Muscle of leg (tissue), 16 donors: Measurements from ENCODE around the gene TIPIN. TPM values are rescaled to one million over a fixed set of nuclear protein-coding genes. Genes with fewer than 3 reads are reported as not detected.

Experiments used
- DNase-seq: peaks from one replicate; pipeline ENCODE4 v3.0.0; 2013
- H3K27ac ChIP-seq: one replicate; pipeline ENCODE4 v1.5.1; 2013; ENCODE audit warnings: mild to moderate bottlenecking, low read length, control low read depth
- H3K27me3 ChIP-seq: one replicate; pipeline ENCODE4 v1.6.1; 2013; ENCODE audit warnings: low read length; ENCODE audit not compliant: control insufficient read depth, insufficient read depth
- H3K36me3 ChIP-seq: one replicate; pipeline ENCODE4 v1.6.1; 2013; ENCODE audit warnings: low read length; ENCODE audit not compliant: control insufficient read depth, insufficient read depth
- H3K4me1 ChIP-seq: one replicate; pipeline ENCODE4 v1.6.1; 2013; ENCODE audit warnings: low read length; ENCODE audit not compliant: control insufficient read depth, insufficient read depth
- H3K4me3 ChIP-seq: one replicate; pipeline ENCODE4 v1.5.1; 2013; ENCODE audit warnings: low read length, control low read depth
- H3K9me3 ChIP-seq: replicated peaks from 2 replicates; pipeline ENCODE4 v1.6.1; 2013; ENCODE audit warnings: low read depth, low read length; ENCODE audit not compliant: control insufficient read depth
- WGBS: methylation state at CpG from one replicate; pipeline ENCODE4 v1.1.5; 2013; ENCODE audit warnings: missing lambda C conversion rate; ENCODE audit not compliant: insufficient coverage; 5-methylcytosine and 5-hydroxymethylcytosine counted together
- long read RNA-seq, 11 donors: transcript quantifications; one replicate each; lab custom pipeline, GENCODE V29; 2026
- polyA plus RNA-seq, 8 donors: library from polyadenylated mRNA; unstranded; fragments of 120-200 nt; gene quantifications; one replicate each; pipeline versions ENCODE4 v1.2.1 to v1.2.3, GENCODE V29; 2013; ENCODE audit warnings: inconsistent platforms in 1 of 8, low replicate concordance in 1 of 8; ENCODE audit not compliant: insufficient read length in 8 of 8, insufficient read depth in 1 of 8
- total RNA-seq: library from RNA; stranded (reverse); fragments of 120-200 nt; gene quantifications from one replicate; pipeline ENCODE4 v1.2.4, GENCODE V29; 2013

The TIPIN gene
- 12.7 TPM for total RNA-seq
- 10 to 100 TPM in 4 of 8 donors, 1 to 10 TPM in 4; 9.1 to 12.5 (median 10.4) TPM for polyA plus RNA-seq
- long read RNA-seq, donor 1, partial matches to known transcripts = 0 of 1 reads
- long read RNA-seq, donor 1, other reads (novel, unspliced or antisense) = 0 of 1 reads
- long read RNA-seq, donor 2 = 0 reads
- long read RNA-seq, donor 3, partial matches to known transcripts = 0 of 2 reads
- long read RNA-seq, donor 3, other reads (novel, unspliced or antisense) = 0 of 2 reads
- long read RNA-seq, donor 4, partial matches to known transcripts = 0 of 2 reads
- long read RNA-seq, donor 4, other reads (novel, unspliced or antisense) = 0 of 2 reads
- long read RNA-seq, donor 5, partial matches to known transcripts = 0 of 5 reads
- long read RNA-seq, donor 5, other reads (novel, unspliced or antisense) = 0 of 5 reads
- long read RNA-seq, donor 6 = 0 reads
- long read RNA-seq, donor 7, partial matches to known transcripts = 0 of 2 reads
- long read RNA-seq, donor 7, other reads (novel, unspliced or antisense) = 0 of 2 reads
- long read RNA-seq, donor 8, partial matches to known transcripts = 0 of 1 reads
- long read RNA-seq, donor 8, other reads (novel, unspliced or antisense) = 0 of 1 reads
- long read RNA-seq, donor 9, partial matches to known transcripts = 0 of 1 reads
- long read RNA-seq, donor 9, other reads (novel, unspliced or antisense) = 0 of 1 reads
- long read RNA-seq, donor 10, transcript TIPIN-201 (8 exons, 1,744 nt) = major isoform, 5 of 6 reads
- long read RNA-seq, donor 10, partial matches to known transcripts = 0 of 6 reads
- long read RNA-seq, donor 10, other reads (novel, unspliced or antisense) = 0 of 6 reads
- long read RNA-seq, donor 11, partial matches to known transcripts = 0 of 3 reads
- long read RNA-seq, donor 11, other reads (novel, unspliced or antisense) = 0 of 3 reads

GRCh38 chr15:66356359-66357236 is at the start of gene TIPIN:
Gene TIPIN, minus strand, starts transcription at chr15:66356685. Its CDS starts 3,738 bp downstream, at chr15:66352947.
- no peaks in the 10 kb centered on the region for H3K9me3 ChIP-seq
- no peaks in the 10 kb centered on the region for H3K27me3 ChIP-seq
- peaks cover 2% of the 10 kb centered on the region for H3K36me3 ChIP-seq
- peaks cover 10% of the 10 kb centered on the region for H3K4me1 ChIP-seq
- peak within 1 kb of the TSS; percentile 87 for H3K4me3 ChIP-seq
- DNase-seq = peak; percentile 98
- peak within 1 kb of the TSS; percentile 81 for H3K27ac ChIP-seq
- 3% methylated on average over 29 of the region's 51 CpGs for WGBS

GRCh38 chr15:66405615-66406014 is 49.1 kb upstream of the TIPIN start:
- Histone ChIP-seq H3K4me1 (peaks cover 59% of the 10 kb centered on the region), H3K36me3 (no peaks in the 10 kb centered on the region), H3K27ac (peak overlapping the region; percentile 84), H3K4me3 (no peak overlapping the region), H3K27me3 (no peaks in the 10 kb centered on the region), H3K9me3 (no peaks in the 10 kb centered on the region)
- peak; percentile 93 for DNase-seq
- no CpG with 5 or more reads among the region's 3 CpGs for WGBS

- no peaks in the 10 kb centered on the region for H3K27me3 ChIP-seq
- no peak overlapping the region for H3K4me3 ChIP-seq
- no peaks in the 10 kb centered on the region for H3K9me3 ChIP-seq
- no peaks in the 10 kb centered on the region for H3K36me3 ChIP-seq
- DNase-seq = no peak
- H3K27ac ChIP-seq = peak overlapping the region; percentile 84
- peaks cover 57% of the 10 kb centered on the region for H3K4me1 ChIP-seq
- no CpG with 5 or more reads among the region's 2 CpGs for WGBS
Observed at GRCh38 chr15:66405007-66405406, 48.5 kb upstream of the TIPIN start.

- no peak overlapping the region for H3K4me3 ChIP-seq
- no peaks in the 10 kb centered on the region for H3K36me3 ChIP-seq
- H3K9me3 ChIP-seq = no peaks in the 10 kb centered on the region
- no peak for DNase-seq
- H3K27ac ChIP-seq = peak overlapping the region; percentile 84
- H3K4me1 ChIP-seq = peaks cover 52% of the 10 kb centered on the region
- no peaks in the 10 kb centered on the region for H3K27me3 ChIP-seq
- WGBS = 43% methylated on average over 7 of the region's 7 CpGs
Observed at GRCh38 chr15:66404532-66404931, 48.0 kb upstream of the TIPIN start.

- WGBS = 92% methylated on average over 3 of the region's 8 CpGs
- Histone ChIP-seq H3K4me1 (peaks cover 48% of the 10 kb centered on the region), H3K27ac (peak overlapping the region; percentile 84)
Observed at GRCh38 chr15:66404122-66404521, 47.6 kb upstream of the TIPIN start.

GRCh38 chr15:66403323-66403722 is 46.8 kb upstream of the TIPIN start:
- Histone ChIP-seq H3K27me3 (no peaks in the 10 kb centered on the region), H3K9me3 (no peaks in the 10 kb centered on the region), H3K4me1 (peaks cover 40% of the 10 kb centered on the region), H3K36me3 (peaks cover 2% of the 10 kb centered on the region), H3K27ac (no peak overlapping the region), H3K4me3 (no peak overlapping the region)
- 60% methylated on average over 1 of the region's 5 CpGs for WGBS
- DNase-seq = no peak

More at GRCh38 chr15:66404122-66404521, 47.6 kb upstream of the TIPIN start:
- Histone ChIP-seq H3K4me3 (no peak overlapping the region), H3K9me3 (no peaks in the 10 kb centered on the region), H3K27me3 (no peaks in the 10 kb centered on the region), H3K36me3 (peaks cover 2% of the 10 kb centered on the region)
- no peak for DNase-seq

GRCh38 chr15:66402761-66403284 is 46.3 kb upstream of the TIPIN start:
- DNase-seq = no peak
- peaks cover 35% of the 10 kb centered on the region for H3K4me1 ChIP-seq

GRCh38 chr15:66401130-66402021 is 44.9 kb upstream of the TIPIN start:
- H3K4me1 ChIP-seq = peaks cover 22% of the 10 kb centered on the region
- WGBS = 70% methylated on average over 3 of the region's 8 CpGs
- DNase-seq = no peak

More at GRCh38 chr15:66402761-66403284, 46.3 kb upstream of the TIPIN start:
- H3K9me3 ChIP-seq = no peaks in the 10 kb centered on the region
- no peaks in the 10 kb centered on the region for H3K27me3 ChIP-seq
- H3K4me3 ChIP-seq = no peak overlapping the region
- peaks cover 2% of the 10 kb centered on the region for H3K36me3 ChIP-seq
- WGBS = no CpG with 5 or more reads among the region's 3 CpGs
- H3K27ac ChIP-seq = peak overlapping the region; percentile 49

More at GRCh38 chr15:66401130-66402021, 44.9 kb upstream of the TIPIN start:
- no peak overlapping the region for H3K4me3 ChIP-seq
- no peaks in the 10 kb centered on the region for H3K9me3 ChIP-seq
- no peaks in the 10 kb centered on the region for H3K27me3 ChIP-seq
- peaks cover 2% of the 10 kb centered on the region for H3K36me3 ChIP-seq
- no peak overlapping the region for H3K27ac ChIP-seq
